Right cardiac atrium (tissue), 5 donors: Measurements from ENCODE around the gene GAB2. TPM values are rescaled to one million over a fixed set of nuclear protein-coding genes. Genes with fewer than 3 reads are reported as not detected.

Experiments used
- ATAC-seq, 2 donors: fragments of 200-7000 bp; cut with Tn5 transposase; one replicate each; pipeline versions ENCODE4 v1.8.0 to v1.9.1; 2020; ENCODE audit warnings: moderate library complexity in 2 of 2, mild to moderate bottlenecking in 1 of 2
- DNase-seq, 3 donors: peaks; one replicate each; pipeline ENCODE4 v3.0.0-alpha.2; 2020
- H3K27ac ChIP-seq: one replicate; pipeline ENCODE4 v1.5.1; 2013; ENCODE audit warnings: mild to moderate bottlenecking, low read length, control low read depth, moderate library complexity
- H3K27me3 ChIP-seq: one replicate; pipeline ENCODE4 v1.6.1; 2013; ENCODE audit not compliant: control insufficient read depth, insufficient read depth
- H3K4me1 ChIP-seq: one replicate; pipeline ENCODE4 v1.6.1; 2013; ENCODE audit warnings: low read length; ENCODE audit not compliant: control insufficient read depth, insufficient read depth
- H3K4me3 ChIP-seq: one replicate; pipeline ENCODE4 v1.5.1; 2013; ENCODE audit warnings: low read length, control low read depth
- H3K9me3 ChIP-seq: one replicate; pipeline ENCODE4 v1.6.1; 2013; ENCODE audit warnings: low read length; ENCODE audit not compliant: control insufficient read depth
- WGBS: extraction: QIAGEN DNeasy Blood & Tissue Kit; methylation state at CpG from one replicate; pipeline ENCODE4 v1.1.7; 2013; 5-methylcytosine and 5-hydroxymethylcytosine counted together
- intact Hi-C, 4 donors: fragments of 100-400 bp; cut with DNase I; formaldehyde crosslinking; loops; one replicate each; pipeline versions ENCODE4 v1.11.0 to v1.14.0; 2022 to 2023
- polyA plus RNA-seq: library from polyadenylated mRNA; stranded (reverse); fragments of 200-250 nt; gene quantifications from one replicate; pipeline ENCODE4 v1.2.3, GENCODE V29; 2013
- total RNA-seq, 4 donors: library from RNA; stranded (reverse); fragmentation: NEBNext Ultra II Directional; extraction: Animal tissue kit (Norgen Biotek cat#: 25700); gene quantifications; one replicate each; pipeline ENCODE4 v1.2.1, GENCODE V29; 2021
- donor health status: healthy with polysubstance abuse.
- donor health status: DM: no; HTN: yes; CAD: no.
- donor health status: DM: no; HTN: no; CAD: no.
- donor health status: DM: no; HTN: yes; CAD: no; lungs with severe emphysema.
- donor health status: DM: yes; HTN: yes; CAD: no.

The GAB2 gene
- total and polyA plus RNA-seq, 5 donors: 7.5 to 37.3 (median 23.4) TPM

DNA sequence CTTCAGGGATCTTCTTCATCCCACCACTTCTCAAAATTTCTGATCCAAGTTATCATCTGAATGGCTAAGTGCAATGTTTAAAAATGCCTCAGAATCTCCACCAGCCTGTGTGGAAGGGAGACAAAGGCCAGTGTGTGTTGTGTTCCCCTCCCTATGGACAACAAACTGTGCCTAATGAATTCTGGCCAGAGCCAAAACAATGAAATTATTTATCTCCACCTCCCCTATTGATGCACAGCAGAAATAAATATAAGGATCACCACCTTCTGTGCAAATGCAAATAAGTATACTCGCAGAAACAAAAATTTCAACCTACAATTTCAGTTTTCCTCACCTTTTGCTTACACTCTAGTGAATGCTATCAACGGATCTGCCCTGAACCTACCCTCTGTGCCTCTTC lies 75.8 kb downstream of the GAB2 start:
- intact Hi-C loops: loop anchor here in 1 of 4 donors (10.0 kb wide), 1 partner anchor 73 kb away; the partner anchor contains the start of gene GAB2
- no peak overlapping the region for H3K4me3 ChIP-seq
- H3K9me3 ChIP-seq: no peaks in the 10 kb centered on the region
- no peaks in the 10 kb centered on the region for H3K27me3 ChIP-seq
- ATAC-seq (no peak), DNase-seq (no peak)
- no peak overlapping the region for H3K27ac ChIP-seq
- 94% methylated on average over 2 of the region's 2 CpGs for WGBS
- H3K4me1 ChIP-seq: no peaks in the 10 kb centered on the region

DNA sequence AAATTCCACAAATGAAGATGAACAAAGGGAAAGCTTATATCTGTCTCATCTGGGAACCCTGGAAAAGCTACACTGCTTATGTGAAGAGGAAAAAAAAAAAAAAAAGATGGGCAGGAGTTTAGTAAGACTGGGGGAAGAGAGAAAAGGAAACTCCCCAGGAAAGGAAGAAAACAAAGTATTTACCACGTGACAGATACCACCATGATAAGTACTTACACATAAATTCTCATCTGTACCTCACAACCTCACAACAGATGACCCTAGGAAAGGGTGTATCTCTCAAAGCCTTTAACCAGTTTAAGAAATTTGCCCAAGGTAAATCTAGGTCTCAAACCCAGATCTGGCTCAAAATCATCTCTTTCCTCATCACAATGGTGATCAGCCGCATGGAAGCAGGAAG lies 77.1 kb downstream of the GAB2 start:
- Histone ChIP-seq H3K4me3 (no peak overlapping the region), H3K4me1 (no peaks in the 10 kb centered on the region), H3K27me3 (no peaks in the 10 kb centered on the region), H3K27ac (no peak overlapping the region), H3K9me3 (no peaks in the 10 kb centered on the region)
- ATAC-seq (no peak), DNase-seq (no peak)
- WGBS: 69% methylated on average over 2 of the region's 2 CpGs
- intact Hi-C loops: loop anchor here in 1 of 4 donors (10.0 kb wide), 1 partner anchor 74 kb away; the partner anchor contains the start of gene GAB2

DNA sequence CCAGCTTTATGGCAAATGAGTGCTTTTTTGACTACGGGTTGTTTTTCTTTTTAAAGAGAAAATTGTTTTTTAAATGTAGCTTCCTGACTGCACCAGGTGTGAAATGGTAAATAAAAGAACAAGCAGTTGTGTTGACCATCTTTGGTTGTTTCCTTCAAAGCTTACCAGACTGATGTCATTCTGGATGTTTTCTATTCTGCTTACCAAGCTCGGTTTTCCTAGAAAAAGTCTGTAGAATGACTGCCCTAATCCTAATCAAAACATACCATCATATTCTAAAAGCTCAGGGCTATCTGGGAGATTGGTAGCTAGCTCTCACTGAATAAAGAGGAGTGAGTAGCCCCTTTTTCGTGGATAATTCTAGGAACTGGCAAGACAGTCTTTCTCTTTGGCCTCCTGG lies 77.7 kb downstream of the GAB2 start:
- ATAC-seq (no peak), DNase-seq (no peak)
- Histone ChIP-seq H3K9me3 (no peaks in the 10 kb centered on the region), H3K4me1 (no peaks in the 10 kb centered on the region), H3K4me3 (no peak overlapping the region), H3K27me3 (no peaks in the 10 kb centered on the region), H3K27ac (no peak overlapping the region)
- WGBS: 68% methylated on average over 3 of the region's 3 CpGs
- intact Hi-C loops: loop anchor here in 2 of 4 donors (10.0 kb wide), 2 partner anchors 75 to 85 kb away; partner anchors contain the start of gene GAB2 (in 1 of the 2)

DNA sequence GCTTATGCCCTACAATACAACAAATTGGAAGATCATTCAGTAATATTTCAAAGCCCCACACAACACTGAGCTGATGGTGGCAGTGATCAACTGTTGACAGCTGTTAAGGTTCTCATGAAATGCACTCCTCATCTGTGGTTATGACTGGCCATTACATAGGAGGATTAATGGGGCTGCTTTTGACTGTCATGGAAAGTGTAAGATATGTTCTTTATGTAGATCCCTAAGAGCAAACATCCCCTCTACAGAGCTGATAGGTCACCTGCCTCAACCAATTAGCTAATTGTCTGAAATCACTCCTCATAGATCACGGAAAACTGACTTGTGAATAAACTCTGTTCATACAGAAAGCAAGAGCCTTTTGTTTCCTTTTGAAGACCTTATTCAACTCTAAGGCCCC lies 78.1 kb downstream of the GAB2 start:
- Histone ChIP-seq H3K4me3 (no peak overlapping the region), H3K4me1 (no peaks in the 10 kb centered on the region), H3K27ac (no peak overlapping the region), H3K9me3 (no peaks in the 10 kb centered on the region), H3K27me3 (no peaks in the 10 kb centered on the region)
- WGBS: 93% methylated on average over 1 of the region's 1 CpG
- ATAC-seq (no peak), DNase-seq (no peak)
- intact Hi-C loops: loop anchor here in 1 of 4 donors (10.0 kb wide), 1 partner anchor 85 kb away; no protein-coding TSS in a partner anchor

DNA sequence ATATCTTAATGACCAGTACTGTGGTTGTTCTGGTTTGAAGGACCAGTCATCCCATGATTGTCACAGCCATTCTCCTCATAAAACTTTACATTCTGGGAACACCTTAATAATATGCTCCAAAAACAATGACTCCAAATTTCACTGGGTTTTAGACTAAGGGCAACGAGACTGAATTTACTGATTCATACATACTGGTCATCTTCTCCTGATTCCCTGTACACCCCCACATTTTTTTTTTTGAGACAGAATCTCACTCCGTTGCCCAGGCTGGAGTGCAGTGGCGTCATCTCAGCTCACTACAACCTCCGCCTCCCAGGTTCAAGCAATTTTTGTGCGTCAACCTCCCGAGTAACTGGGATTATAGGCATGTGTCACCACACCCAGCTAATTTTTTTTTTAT lies 78.9 kb downstream of the GAB2 start:
- WGBS: 97% methylated on average over 6 of the region's 6 CpGs
- ATAC-seq: no peak
- H3K4me3 ChIP-seq: no peak overlapping the region
- H3K4me1 ChIP-seq: no peaks in the 10 kb centered on the region
- no peaks in the 10 kb centered on the region for H3K27me3 ChIP-seq
- DNase-seq: no peak
- no peak overlapping the region for H3K27ac ChIP-seq
- intact Hi-C loops: loop anchor here in 1 of 4 donors (10.0 kb wide), 1 partner anchor 84 kb away; no protein-coding TSS in a partner anchor
- H3K9me3 ChIP-seq: no peaks in the 10 kb centered on the region

DNA sequence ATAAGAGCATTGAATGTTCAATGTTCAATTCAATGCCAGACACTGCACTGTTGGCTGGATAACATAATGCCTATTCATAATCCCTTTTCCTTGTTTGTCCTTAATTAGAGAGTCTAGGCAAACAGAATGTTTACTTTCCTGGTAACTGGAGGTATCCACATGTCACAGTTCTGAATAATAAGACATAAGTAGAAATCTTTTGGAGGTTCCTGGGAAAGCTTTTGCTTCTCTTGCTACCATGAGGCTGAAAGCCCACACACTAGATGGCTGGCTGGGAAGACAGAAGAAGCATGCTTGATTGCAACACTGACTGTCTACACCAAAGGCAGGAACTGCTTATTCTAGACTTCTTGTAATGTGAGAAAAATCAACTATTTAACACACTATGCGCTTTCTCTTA lies 79.5 kb downstream of the GAB2 start:
- H3K27me3 ChIP-seq: no peaks in the 10 kb centered on the region
- no peaks in the 10 kb centered on the region for H3K9me3 ChIP-seq
- no peaks in the 10 kb centered on the region for H3K4me1 ChIP-seq
- intact Hi-C loops: loop anchor here in 1 of 4 donors (10.0 kb wide), 1 partner anchor 83 kb away; no protein-coding TSS in a partner anchor
- 100% methylated on average over 1 of the region's 1 CpG for WGBS
- peak in 1 of 2 donors; percentile 23 for ATAC-seq
- no peak overlapping the region for H3K27ac ChIP-seq
- no peak for DNase-seq
- no peak overlapping the region for H3K4me3 ChIP-seq

DNA sequence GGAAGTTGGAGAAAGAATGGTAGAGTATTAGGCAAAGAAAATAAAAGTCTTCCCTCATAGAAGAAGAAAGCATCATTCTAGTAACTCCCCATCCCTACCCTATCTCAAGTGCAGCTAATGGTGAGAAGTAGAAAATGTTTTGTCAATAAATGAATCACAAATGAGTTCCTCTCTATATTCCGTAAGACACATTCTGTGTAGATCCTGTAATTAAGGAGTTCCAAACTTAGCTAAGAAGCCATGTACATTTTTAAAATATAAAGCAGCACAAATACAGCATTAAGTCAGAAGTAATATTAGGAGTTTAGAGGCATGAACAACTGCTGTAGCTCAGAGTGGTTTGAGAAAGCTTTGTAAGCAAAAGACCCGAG lies 80.1 kb downstream of the GAB2 start:
- Histone ChIP-seq H3K27ac (no peak overlapping the region), H3K4me1 (no peaks in the 10 kb centered on the region), H3K4me3 (no peak overlapping the region), H3K27me3 (no peaks in the 10 kb centered on the region), H3K9me3 (no peaks in the 10 kb centered on the region)
- WGBS: 90% methylated on average over 2 of the region's 2 CpGs
- DNase-seq: no peak
- ATAC-seq: no peak
- intact Hi-C loops: loop anchor here in 1 of 4 donors (10.0 kb wide), 1 partner anchor 83 kb away; no protein-coding TSS in a partner anchor

DNA sequence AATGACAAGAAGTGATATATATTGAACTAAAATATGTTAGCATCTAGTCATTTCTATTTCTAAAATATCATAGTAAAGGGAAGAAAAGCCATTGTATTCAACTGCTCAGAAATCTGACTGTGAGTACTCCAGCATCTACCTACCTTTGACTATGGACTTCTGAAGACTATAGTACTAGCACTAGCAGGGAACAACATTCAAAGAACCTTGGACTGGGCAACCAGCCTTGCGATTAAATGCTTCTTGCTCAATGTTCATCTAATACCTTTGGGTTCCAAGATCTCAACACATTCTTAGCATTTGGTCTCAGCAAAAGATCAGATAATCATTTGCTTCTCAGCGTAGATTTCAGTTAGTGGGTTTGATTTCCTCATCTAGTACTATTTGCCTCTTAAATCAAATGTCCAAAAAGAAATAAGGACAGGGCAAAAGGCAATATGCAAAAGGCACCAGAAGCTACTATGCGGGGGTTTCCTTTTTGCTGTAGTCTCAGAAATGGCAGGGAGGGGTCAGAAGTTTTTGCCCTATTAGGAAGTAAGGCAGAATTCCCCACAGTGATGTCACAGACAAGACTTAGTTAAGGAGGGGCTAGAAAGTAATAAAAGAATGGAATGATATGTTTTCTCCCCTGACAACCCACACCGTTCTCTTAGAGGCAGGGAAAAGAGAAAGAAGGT lies 80.6 kb downstream of the GAB2 start:
- Histone ChIP-seq H3K4me1 (no peaks in the 10 kb centered on the region), H3K27ac (no peak overlapping the region), H3K4me3 (no peak overlapping the region), H3K27me3 (no peaks in the 10 kb centered on the region), H3K9me3 (no peaks in the 10 kb centered on the region)
- DNase-seq (no peak), ATAC-seq (no peak)
- intact Hi-C loops: loop anchor here in 1 of 4 donors (10.0 kb wide), 1 partner anchor 82 kb away; no protein-coding TSS in a partner anchor
- WGBS: 73% methylated on average over 4 of the region's 4 CpGs

DNA sequence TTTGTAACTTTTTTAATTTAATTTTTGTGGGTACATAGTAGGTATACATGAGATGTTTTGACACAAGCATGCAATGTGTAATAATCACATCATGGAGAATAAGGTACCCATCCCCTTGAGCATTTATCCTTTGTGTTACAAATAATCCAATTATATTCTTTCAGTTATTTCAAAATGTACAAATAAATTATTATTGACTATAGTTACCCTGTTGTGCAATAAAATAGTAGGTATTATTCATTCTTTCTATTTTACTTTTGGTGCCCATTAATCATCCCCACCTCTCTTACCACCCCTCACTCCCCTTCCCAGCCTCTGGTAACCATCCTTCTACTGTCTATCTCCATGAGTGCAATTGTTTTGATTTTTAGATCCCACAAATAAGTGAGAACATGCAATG lies 83.5 kb downstream of the GAB2 start:
- no peak for DNase-seq
- Histone ChIP-seq H3K27ac (no peak overlapping the region), H3K9me3 (no peaks in the 10 kb centered on the region), H3K4me1 (no peaks in the 10 kb centered on the region), H3K4me3 (no peak overlapping the region), H3K27me3 (no peaks in the 10 kb centered on the region)
- no peak for ATAC-seq
- intact Hi-C loops: loop anchor here in 1 of 4 donors (10.0 kb wide), 1 partner anchor 79 kb away; no protein-coding TSS in a partner anchor

DNA sequence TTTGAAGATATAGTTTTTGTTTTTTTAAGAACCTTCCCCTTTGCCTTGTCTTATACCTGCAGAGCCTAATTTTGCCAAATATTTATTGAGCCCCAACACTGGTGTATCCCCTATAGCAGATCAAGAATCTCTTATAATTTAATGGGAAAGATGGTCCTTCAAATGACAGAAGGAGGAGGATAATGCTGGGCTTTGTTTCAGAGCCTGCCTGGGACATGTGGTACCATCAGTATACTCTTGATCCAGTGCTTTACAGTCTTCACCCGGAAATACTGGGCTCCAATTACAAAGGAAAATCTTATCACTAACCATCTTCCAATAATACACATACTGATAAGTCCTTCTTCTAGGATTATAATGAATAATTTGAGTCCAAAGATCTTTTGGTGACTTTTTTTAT lies 84.7 kb downstream of the GAB2 start:
- Histone ChIP-seq H3K4me1 (no peaks in the 10 kb centered on the region), H3K27ac (no peak overlapping the region), H3K4me3 (no peak overlapping the region), H3K9me3 (no peaks in the 10 kb centered on the region), H3K27me3 (no peaks in the 10 kb centered on the region)
- ATAC-seq (no peak), DNase-seq (no peak)
- intact Hi-C loops: loop anchor here in 1 of 4 donors (10.0 kb wide), 1 partner anchor 78 kb away; no protein-coding TSS in a partner anchor
- WGBS: 62% methylated on average over 1 of the region's 1 CpG

DNA sequence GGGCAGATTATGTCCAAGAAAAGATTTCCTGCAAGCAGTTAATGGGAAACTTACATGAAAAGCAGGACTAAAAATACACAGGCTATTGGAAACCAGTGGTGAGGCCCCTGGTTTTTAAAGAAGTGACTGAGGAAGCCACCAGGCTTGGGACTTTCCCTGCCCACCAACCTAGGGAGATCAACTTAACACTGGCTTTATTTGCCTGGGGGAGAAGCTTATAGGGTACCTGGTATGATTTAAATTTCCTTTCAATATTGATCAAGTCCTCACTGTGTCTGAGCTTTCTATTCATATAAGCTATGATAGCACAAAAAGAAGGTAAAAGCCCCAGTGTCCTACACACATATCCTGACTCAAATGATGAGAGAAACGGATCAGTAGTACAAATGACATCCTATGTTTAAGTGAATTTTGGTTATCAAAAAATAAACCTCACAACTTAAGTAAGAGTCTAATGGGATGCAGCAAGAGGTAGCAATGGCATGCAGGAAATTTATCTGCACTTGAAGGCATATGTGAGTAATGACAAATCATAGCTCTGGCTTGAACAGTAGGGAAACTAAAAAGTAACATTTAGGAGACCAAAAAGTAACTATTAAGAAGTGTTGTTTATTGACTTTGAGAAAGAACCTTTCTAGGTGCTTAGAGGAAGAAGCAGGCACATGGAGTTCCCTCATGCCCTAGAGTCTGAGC lies 85.3 kb downstream of the GAB2 start:
- 68% methylated on average over 1 of the region's 1 CpG for WGBS
- Histone ChIP-seq H3K27ac (no peak overlapping the region), H3K4me3 (no peak overlapping the region), H3K27me3 (no peaks in the 10 kb centered on the region), H3K9me3 (no peaks in the 10 kb centered on the region), H3K4me1 (no peaks in the 10 kb centered on the region)
- intact Hi-C loops: loop anchor here in 1 of 4 donors (10.0 kb wide), 1 partner anchor 78 kb away; no protein-coding TSS in a partner anchor
- DNase-seq (no peak), ATAC-seq (no peak)
